GM23338 (cell line): Measurements from ENCODE around the gene ITSN2.

Experiments used
- EZH2 ChIP-seq: fragments of 200-600 bp; sonication (generic); IDR thresholded peaks from one replicate; pipeline ENCODE4 v1.8.0; 2017; ENCODE audit warnings: antibody characterized with exemption, mild to moderate bottlenecking, low read depth; ENCODE audit not compliant: unreplicated experiment
- EZH2phosphoT487 ChIP-seq: fragments of 200-600 bp; sonication (generic); IDR thresholded peaks from one replicate; pipeline ENCODE4 v1.8.1; 2018; ENCODE audit warnings: antibody characterized with exemption; ENCODE audit not compliant: unreplicated experiment
- TF ChIP-seq, protein P1 (sequence below), 2 experiments: fragments of 200-600 bp in 1 of 2; sonication (generic) in 1 of 2; conservative IDR thresholded peaks; 2 replicates each; pipeline versions ENCODE4 v1.5.1 to v1.6.1; 2016 to 2017; ENCODE audit warnings: antibody characterized with exemption in 2 of 2, low read depth in 2 of 2, mild to moderate bottlenecking in 2 of 2, moderate library complexity in 1 of 2
- TF ChIP-seq, protein P2 (sequence below): IDR thresholded peaks from one replicate; pipeline ENCODE4 v1.6.1; 2018; ENCODE audit warnings: antibody characterized with exemption; ENCODE audit not compliant: unreplicated experiment

DNA sequence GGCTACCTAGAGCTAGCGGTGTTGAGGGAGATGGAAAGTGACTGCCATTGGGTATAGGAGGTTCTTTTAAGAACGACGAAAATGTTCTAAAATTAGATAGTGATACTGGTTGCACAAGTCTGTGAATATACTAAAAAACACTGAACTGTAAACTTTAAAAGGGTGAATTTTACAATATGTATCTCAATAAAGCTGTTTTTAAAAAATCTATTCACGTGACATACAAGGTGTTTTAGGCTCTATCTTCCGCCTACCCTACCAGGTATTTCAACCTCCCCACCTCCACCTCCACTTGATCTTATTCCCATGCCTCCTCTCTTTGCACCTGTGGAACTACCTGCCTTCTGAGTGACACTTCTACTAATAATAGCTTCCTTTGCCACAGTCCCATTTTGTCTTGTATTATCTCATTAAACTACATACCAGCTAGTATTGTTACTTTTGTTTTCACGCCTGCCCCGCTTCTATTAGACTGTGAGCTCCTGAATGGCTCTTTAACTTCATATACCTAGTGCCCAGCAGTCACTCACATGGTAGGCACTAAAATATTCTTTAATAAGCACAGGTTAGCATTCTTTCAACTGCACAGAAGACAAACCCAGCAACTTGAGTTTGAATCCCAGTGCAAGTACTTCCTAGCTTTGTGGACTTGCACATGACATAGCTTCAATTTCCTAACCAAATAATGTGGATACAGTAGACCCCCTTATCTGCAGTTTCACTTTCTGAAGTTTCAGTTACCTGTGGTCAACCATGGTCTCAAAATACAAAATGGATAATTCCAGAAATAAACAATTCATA is 9.3 kb downstream of the ITSN2 start:
- TF ChIP-seq, protein P1, sequence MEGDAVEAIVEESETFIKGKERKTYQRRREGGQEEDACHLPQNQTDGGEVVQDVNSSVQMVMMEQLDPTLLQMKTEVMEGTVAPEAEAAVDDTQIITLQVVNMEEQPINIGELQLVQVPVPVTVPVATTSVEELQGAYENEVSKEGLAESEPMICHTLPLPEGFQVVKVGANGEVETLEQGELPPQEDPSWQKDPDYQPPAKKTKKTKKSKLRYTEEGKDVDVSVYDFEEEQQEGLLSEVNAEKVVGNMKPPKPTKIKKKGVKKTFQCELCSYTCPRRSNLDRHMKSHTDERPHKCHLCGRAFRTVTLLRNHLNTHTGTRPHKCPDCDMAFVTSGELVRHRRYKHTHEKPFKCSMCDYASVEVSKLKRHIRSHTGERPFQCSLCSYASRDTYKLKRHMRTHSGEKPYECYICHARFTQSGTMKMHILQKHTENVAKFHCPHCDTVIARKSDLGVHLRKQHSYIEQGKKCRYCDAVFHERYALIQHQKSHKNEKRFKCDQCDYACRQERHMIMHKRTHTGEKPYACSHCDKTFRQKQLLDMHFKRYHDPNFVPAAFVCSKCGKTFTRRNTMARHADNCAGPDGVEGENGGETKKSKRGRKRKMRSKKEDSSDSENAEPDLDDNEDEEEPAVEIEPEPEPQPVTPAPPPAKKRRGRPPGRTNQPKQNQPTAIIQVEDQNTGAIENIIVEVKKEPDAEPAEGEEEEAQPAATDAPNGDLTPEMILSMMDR (conservative IDR thresholded peaks at IDR 0.05; ENCODE audit: low read depth in 2 of 2), result no peak
- TF ChIP-seq EZH2 (no peak), EZH2phosphoT487 (no peak)
- TF ChIP-seq, protein P2, sequence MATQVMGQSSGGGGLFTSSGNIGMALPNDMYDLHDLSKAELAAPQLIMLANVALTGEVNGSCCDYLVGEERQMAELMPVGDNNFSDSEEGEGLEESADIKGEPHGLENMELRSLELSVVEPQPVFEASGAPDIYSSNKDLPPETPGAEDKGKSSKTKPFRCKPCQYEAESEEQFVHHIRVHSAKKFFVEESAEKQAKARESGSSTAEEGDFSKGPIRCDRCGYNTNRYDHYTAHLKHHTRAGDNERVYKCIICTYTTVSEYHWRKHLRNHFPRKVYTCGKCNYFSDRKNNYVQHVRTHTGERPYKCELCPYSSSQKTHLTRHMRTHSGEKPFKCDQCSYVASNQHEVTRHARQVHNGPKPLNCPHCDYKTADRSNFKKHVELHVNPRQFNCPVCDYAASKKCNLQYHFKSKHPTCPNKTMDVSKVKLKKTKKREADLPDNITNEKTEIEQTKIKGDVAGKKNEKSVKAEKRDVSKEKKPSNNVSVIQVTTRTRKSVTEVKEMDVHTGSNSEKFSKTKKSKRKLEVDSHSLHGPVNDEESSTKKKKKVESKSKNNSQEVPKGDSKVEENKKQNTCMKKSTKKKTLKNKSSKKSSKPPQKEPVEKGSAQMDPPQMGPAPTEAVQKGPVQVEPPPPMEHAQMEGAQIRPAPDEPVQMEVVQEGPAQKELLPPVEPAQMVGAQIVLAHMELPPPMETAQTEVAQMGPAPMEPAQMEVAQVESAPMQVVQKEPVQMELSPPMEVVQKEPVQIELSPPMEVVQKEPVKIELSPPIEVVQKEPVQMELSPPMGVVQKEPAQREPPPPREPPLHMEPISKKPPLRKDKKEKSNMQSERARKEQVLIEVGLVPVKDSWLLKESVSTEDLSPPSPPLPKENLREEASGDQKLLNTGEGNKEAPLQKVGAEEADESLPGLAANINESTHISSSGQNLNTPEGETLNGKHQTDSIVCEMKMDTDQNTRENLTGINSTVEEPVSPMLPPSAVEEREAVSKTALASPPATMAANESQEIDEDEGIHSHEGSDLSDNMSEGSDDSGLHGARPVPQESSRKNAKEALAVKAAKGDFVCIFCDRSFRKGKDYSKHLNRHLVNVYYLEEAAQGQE, result no peak
